B cell (primary cell): Measurements from ENCODE around the gene MAP2K5. TPM values are rescaled to one million over a fixed set of nuclear protein-coding genes. Genes with fewer than 3 reads are reported as not detected.

ENCODE experiments used
- ATAC-seq: fragments of 200-7000 bp; cut with Tn5 transposase; one replicate; pipeline ENCODE4 v1.10.0; 2021; ENCODE audit warnings: low read depth, mild to moderate bottlenecking, moderate number of reproducible peaks, moderate library complexity
- CTCF ChIA-PET: fragments of 350-600 bp; sonication (Branson Sonifier 250); formaldehyde crosslinking; loops from one replicate; lab custom pipeline; 2021; ENCODE audit warnings: antibody characterized with exemption, inconsistent platforms; lab: Charles Lee
- POLR2A ChIA-PET: fragments of 350-600 bp; sonication (Branson Sonifier 250); formaldehyde crosslinking; loops from one replicate; lab custom pipeline; 2021; ENCODE audit warnings: antibody characterized with exemption; lab: Charles Lee
- DNase-seq: peaks from one replicate; pipeline ENCODE4 v3.0.0; 2013
- H2AFZ ChIP-seq: 2 replicates; pipeline ENCODE4 v1.6.1; 2012; ENCODE audit warnings: mild to moderate bottlenecking, low read depth, low read length; ENCODE audit not compliant: insufficient read depth, poor library complexity, severe bottlenecking
- H3K27ac ChIP-seq, 2 donors: 1 replicate in 1 of 2; 2 replicates in 1 of 2; pipeline ENCODE4 v1.5.1; 2012 to 2013; ENCODE audit warnings: low read length in 2 of 2, mild to moderate bottlenecking in 2 of 2, moderate library complexity in 1 of 2
- H3K27me3 ChIP-seq, 4 experiments: fragments of 200-600 bp in 1 of 4; sonication (generic) in 1 of 4; replicated peaks in 1 of 4; 1 replicate in 2 of 4; 2 replicates in 2 of 4; pipeline versions ENCODE4 v1.6.1 to v1.7.0; 2013 to 2016; ENCODE audit warnings: low read length in 3 of 4, mild to moderate bottlenecking in 2 of 4, mixed read lengths in 1 of 4, moderate library complexity in 1 of 4; ENCODE audit not compliant: insufficient read depth in 4 of 4, control insufficient read depth in 3 of 4; ENCODE audit errors: control extremely low read depth in 1 of 4
- H3K36me3 ChIP-seq, 2 experiments: replicated peaks in 1 of 2; 1 replicate in 1 of 2; 2 replicates in 1 of 2; pipeline versions ENCODE4 v1.6.1 to v1.7.1; 2013; ENCODE audit warnings: low read length in 1 of 2; ENCODE audit not compliant: insufficient read depth in 2 of 2, control insufficient read depth in 1 of 2; ENCODE audit errors: control extremely low read depth in 1 of 2, extremely low read depth in 1 of 2
- H3K4me1 ChIP-seq, 2 donors: fragments of 200-600 bp in 1 of 2; sonication (generic) in 1 of 2; 1 replicate in 1 of 2; 2 replicates in 1 of 2; pipeline versions ENCODE4 v1.5.1 to v1.6.1; 2013 to 2017; ENCODE audit warnings: low read length in 2 of 2; ENCODE audit not compliant: control insufficient read depth in 2 of 2, insufficient read depth in 2 of 2
- H3K4me2 ChIP-seq: replicated peaks from 2 replicates; pipeline ENCODE3; 2012; ENCODE audit warnings: mild to moderate bottlenecking, low read depth, low read length; ENCODE audit not compliant: poor library complexity, severe bottlenecking
- H3K4me3 ChIP-seq, 5 experiments: fragments of 200-600 bp in 1 of 5; sonication (generic) in 1 of 5; 1 replicate in 3 of 5; 2 replicates in 2 of 5; pipeline versions ENCODE4 v1.5.1 to v1.7.0; 2011 to 2016; ENCODE audit warnings: low read length in 4 of 5, mild to moderate bottlenecking in 4 of 5, low read depth in 2 of 5, control low read depth in 1 of 5, moderate library complexity in 1 of 5; ENCODE audit not compliant: insufficient read depth in 1 of 5; ENCODE audit errors: control extremely low read depth in 1 of 5, extremely low read depth in 1 of 5
- H3K79me2 ChIP-seq: fragments of 200-600 bp; sonication (generic); one replicate; pipeline ENCODE4 v1.6.0; 2016; ENCODE audit warnings: low read length; ENCODE audit not compliant: control insufficient read depth, insufficient read depth
- H3K9ac ChIP-seq: fragments of 200-600 bp; sonication (generic); 2 replicates; pipeline ENCODE4 v1.6.1; 2017; ENCODE audit warnings: mild to moderate bottlenecking, low read length, moderate library complexity
- H3K9me3 ChIP-seq, 3 donors: one replicate each; pipeline versions ENCODE4 v1.6.1 to v1.7.1; 2013; ENCODE audit warnings: low read length in 2 of 3; ENCODE audit not compliant: control insufficient read depth in 2 of 3, insufficient read depth in 1 of 3; ENCODE audit errors: control extremely low read depth in 1 of 3
- H4K20me1 ChIP-seq: 2 replicates; pipeline ENCODE4 v1.6.0; 2012; ENCODE audit warnings: mild to moderate bottlenecking, low read length; ENCODE audit not compliant: insufficient read depth, control insufficient read depth, poor library complexity, severe bottlenecking
- H3K27ac Mint-ChIP-seq: one replicate; pipeline ENCODE4 v1.8.0; 2021; ENCODE audit warnings: mixed read lengths
- H3K27me3 Mint-ChIP-seq: one replicate; pipeline ENCODE4 v1.8.0; 2021; ENCODE audit warnings: mixed read lengths
- H3K4me1 Mint-ChIP-seq: one replicate; pipeline ENCODE4 v1.8.0; 2021; ENCODE audit warnings: mixed read lengths
- H3K4me3 Mint-ChIP-seq: one replicate; pipeline ENCODE4 v1.8.0; 2021; ENCODE audit warnings: mixed read lengths
- H3K9me3 Mint-ChIP-seq: one replicate; pipeline ENCODE4 v1.8.0; 2022; ENCODE audit warnings: mixed read lengths; ENCODE audit not compliant: insufficient read depth
- EZH2 ChIP-seq: IDR thresholded peaks from 2 replicates; pipeline ENCODE4 v1.6.1; 2012; ENCODE audit warnings: borderline replicate concordance, low read depth, mild to moderate bottlenecking, moderate library complexity, low read length; ENCODE audit not compliant: insufficient read depth, poor library complexity, severe bottlenecking
- WGBS: methylation state at CpG from one replicate; pipeline ENCODE4 v1.1.5; 2013; ENCODE audit warnings: missing lambda C conversion rate; ENCODE audit not compliant: insufficient coverage; 5-methylcytosine and 5-hydroxymethylcytosine counted together
- intact Hi-C: fragments of 100-400 bp; cut with micrococcal nuclease; formaldehyde crosslinking; loops from one replicate; pipeline ENCODE4 v1.10.0; 2022
- polyA plus RNA-seq: library from polyadenylated mRNA; depleted of rRNA; stranded (reverse); fragments of >200 nt; gene quantifications from 2 replicates; pipeline ENCODE4 v1.2.3, GENCODE V29; 2012
- total RNA-seq, 2 donors: library from RNA; stranded (reverse); fragments of 120-200 nt in 1 of 2; gene quantifications; 1 replicate in 1 of 2; 2 replicates in 1 of 2; pipeline versions ENCODE4 v1.2.3 to v1.2.4, GENCODE V29; 2013 to 2022
- TF ChIP-seq, protein P1 (sequence below): fragments of 200-600 bp; IDR thresholded peaks from one replicate; pipeline ENCODE4 v1.8.0; 2022; ENCODE audit warnings: antibody characterized with exemption, mild to moderate bottlenecking

The MAP2K5 gene
- total and polyA plus RNA-seq, 2 donors (not counting 1 experiment from before 2014, with no cell fraction given) = 11.1 to 40.0 TPM

DNA sequence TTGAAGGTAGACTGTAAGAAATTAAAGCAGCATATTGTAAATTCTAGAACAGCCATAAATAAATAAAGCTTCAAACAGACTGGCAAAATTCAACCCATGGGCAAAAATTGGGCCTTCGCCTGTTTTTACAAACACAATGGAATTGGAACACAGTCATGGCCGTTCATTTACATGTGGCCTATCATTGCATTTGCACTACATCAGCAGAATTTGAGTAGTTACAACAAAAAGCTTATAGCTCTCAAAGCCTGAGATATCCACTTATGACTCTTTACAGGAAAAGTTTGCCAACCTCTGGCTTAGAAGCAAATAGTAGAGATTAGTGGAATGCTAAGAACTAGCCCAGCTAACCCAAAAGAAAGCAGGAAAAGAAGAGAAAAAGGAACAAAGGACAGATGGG, 143.2 kb downstream of the MAP2K5 start:
- H3K9me3 ChIP-seq = peaks cover 5 to 24% (median 22%) of the 10 kb centered on the region in 3 donors
- intact Hi-C loops = no loop called here
- ChIA-PET CTCF (interaction anchor here (1.2 kb wide), 1 partner anchor 229 kb away, joined by 3 read pairs; no protein-coding TSS in a partner anchor), POLR2A (no interaction called here)
- no peaks in the 10 kb centered on the region for H3K27me3 ChIP-seq
- no peaks in the 10 kb centered on the region for H3K36me3 ChIP-seq
- TF ChIP-seq, protein P1, sequence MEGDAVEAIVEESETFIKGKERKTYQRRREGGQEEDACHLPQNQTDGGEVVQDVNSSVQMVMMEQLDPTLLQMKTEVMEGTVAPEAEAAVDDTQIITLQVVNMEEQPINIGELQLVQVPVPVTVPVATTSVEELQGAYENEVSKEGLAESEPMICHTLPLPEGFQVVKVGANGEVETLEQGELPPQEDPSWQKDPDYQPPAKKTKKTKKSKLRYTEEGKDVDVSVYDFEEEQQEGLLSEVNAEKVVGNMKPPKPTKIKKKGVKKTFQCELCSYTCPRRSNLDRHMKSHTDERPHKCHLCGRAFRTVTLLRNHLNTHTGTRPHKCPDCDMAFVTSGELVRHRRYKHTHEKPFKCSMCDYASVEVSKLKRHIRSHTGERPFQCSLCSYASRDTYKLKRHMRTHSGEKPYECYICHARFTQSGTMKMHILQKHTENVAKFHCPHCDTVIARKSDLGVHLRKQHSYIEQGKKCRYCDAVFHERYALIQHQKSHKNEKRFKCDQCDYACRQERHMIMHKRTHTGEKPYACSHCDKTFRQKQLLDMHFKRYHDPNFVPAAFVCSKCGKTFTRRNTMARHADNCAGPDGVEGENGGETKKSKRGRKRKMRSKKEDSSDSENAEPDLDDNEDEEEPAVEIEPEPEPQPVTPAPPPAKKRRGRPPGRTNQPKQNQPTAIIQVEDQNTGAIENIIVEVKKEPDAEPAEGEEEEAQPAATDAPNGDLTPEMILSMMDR = no peak
- TF ChIP-seq EZH2 = no peak
- no peaks in the 10 kb centered on the region for H3K79me2 ChIP-seq
- H3K27ac ChIP-seq = no peak overlapping the region
- H3K27ac Mint-ChIP-seq = no peak overlapping the region
- H3K4me2 ChIP-seq = no peak overlapping the region
- H3K4me1 ChIP-seq = no peaks in the 10 kb centered on the region
- H2AFZ ChIP-seq = no peak overlapping the region
- no peaks in the 10 kb centered on the region for H3K27me3 Mint-ChIP-seq
- H3K9me3 Mint-ChIP-seq = peaks cover 10% of the 10 kb centered on the region
- H4K20me1 ChIP-seq = no peaks in the 10 kb centered on the region
- no peak overlapping the region for H3K4me3 ChIP-seq
- 100% methylated on average over 2 of the region's 2 CpGs for WGBS
- H3K4me3 Mint-ChIP-seq = no peak overlapping the region
- no peak for ATAC-seq
- no peak overlapping the region for H3K9ac ChIP-seq
- H3K4me1 Mint-ChIP-seq = no peaks in the 10 kb centered on the region
- no peak for DNase-seq

DNA sequence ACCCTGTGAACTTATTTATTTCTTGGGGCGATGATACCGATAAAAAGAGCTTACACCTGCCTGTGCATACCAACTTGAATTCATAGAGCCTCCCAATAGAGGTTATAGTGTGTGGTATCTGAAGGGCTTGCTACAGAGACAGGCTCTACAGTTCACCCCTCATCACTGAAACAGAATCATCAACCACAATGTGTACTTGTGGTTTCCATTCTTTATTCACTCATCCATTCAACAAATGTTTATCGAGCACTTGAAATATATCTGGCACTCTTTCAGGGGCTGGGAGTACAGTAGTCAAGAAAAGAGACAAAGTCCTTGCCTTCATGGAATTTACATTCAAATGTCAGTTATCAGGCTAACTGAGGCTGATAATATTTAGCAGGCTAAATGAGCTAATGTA, 148.4 kb downstream of the MAP2K5 start:
- Mint-ChIP-seq H3K27ac (no peak overlapping the region), H3K27me3 (no peaks in the 10 kb centered on the region), H3K4me3 (no peak overlapping the region), H3K4me1 (no peaks in the 10 kb centered on the region), H3K9me3 (peaks cover 2% of the 10 kb centered on the region)
- Histone ChIP-seq H3K27me3 (no peaks in the 10 kb centered on the region), H3K4me3 (no peak overlapping the region), H3K79me2 (no peaks in the 10 kb centered on the region), H3K4me1 (no peaks in the 10 kb centered on the region), H3K4me2 (no peak overlapping the region), H3K9me3 (peaks cover 2 to 5% (median 4%) of the 10 kb centered on the region in 3 donors), H3K36me3 (no peaks in the 10 kb centered on the region), H4K20me1 (no peaks in the 10 kb centered on the region), H3K9ac (no peak overlapping the region), H2AFZ (no peak overlapping the region), H3K27ac (no peak overlapping the region)
- no CpG with 5 or more reads among the region's 3 CpGs for WGBS
- DNase-seq (no peak), ATAC-seq (no peak)
- ChIA-PET POLR2A (no interaction called here), CTCF (no interaction called here)
- intact Hi-C loops = no loop called here
- no peak for TF ChIP-seq EZH2
- TF ChIP-seq, protein P1 = no peak
